GM20431 (cell line): ENCODE data around the gene MTR.

Experiments used
- in situ Hi-C: fragments of 300-500 bp; cut with MseI, MboI; formaldehyde crosslinking; loops from one replicate; pipeline ENCODE4 v1.15.0; 2020; ENCODE audit warnings: low sequenced_read_pairs; ENCODE audit not compliant: unreplicated experiment

The MTR gene

GRCh38 chr1:236930503-236930902 is 135.4 kb downstream of the MTR start:
- in situ Hi-C loops, result no loop called here

- in situ Hi-C loops, result no loop called here
Measured at GRCh38 chr1:236938760-236939159, 143.7 kb downstream of the MTR start.

- in situ Hi-C loops, result no loop called here
Measured at GRCh38 chr1:236942431-236942830, 147.3 kb downstream of the MTR start.

DNA sequence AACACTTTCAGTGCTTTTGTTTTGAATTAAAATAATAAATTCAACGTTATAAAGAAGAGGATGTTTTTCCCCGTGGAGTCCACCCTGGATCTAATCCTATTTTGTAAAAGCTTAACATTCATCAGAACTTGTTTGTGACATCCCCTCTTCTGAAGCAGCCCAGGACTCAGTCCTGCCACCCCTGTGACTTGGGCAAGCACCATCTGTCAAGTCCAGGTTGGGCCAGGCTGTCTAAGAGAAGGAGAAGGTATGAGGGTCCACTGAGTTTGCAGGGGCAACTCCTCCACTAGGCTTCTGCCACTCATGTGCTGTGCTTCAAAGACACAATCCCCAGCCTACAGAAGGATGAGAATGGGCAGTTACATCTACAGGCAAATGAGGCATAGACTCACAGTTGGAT is 149.5 kb downstream of the MTR start:
- in situ Hi-C loops, result no loop called here

- in situ Hi-C loops, result no loop called here
Measured at GRCh38 chr1:236945002-236945401, 149.9 kb downstream of the MTR start.

GRCh38 chr1:236947794-236948193 is 152.7 kb downstream of the MTR start:
- in situ Hi-C loops, result no loop called here

DNA sequence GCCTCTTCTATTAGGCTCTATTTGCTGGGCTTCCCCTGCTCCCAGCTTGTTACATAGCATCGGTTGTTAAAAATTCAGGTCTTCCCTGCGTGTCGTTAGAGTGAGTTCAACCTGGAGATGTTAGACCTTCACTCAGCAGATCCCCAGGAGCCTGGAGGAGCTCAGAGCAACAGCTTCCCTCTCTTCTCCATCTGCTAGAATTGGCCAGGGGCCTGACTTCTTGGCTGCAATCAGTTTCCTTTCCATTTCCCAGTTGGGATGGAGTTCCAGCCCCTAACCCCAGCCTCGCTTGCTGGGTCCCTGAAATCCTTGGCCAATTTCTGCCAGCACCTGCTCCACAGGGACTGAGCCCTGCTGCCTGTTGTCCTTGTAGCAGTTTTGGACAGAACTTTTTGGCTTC is 153.3 kb downstream of the MTR start:
- in situ Hi-C loops, result no loop called here

DNA sequence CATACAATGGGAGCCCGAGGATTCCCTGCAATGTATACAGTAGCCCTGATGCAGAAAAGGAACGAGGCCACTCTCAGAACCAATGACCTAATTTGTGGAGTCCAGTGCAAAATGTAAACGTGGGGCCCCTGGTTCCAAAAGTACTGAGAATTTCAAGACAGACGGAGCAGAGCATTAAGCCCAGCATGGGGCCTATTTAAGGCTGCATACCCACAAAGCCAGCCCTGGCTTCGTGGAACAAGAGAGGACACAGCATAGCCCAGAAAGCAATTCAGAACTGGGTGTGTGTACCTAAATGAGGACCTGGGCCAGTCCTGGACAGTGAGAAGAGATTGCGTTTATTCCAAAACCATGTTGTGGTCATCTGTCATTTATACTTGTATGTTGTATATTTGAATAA is 153.9 kb downstream of the MTR start:
- in situ Hi-C loops, result no loop called here

DNA sequence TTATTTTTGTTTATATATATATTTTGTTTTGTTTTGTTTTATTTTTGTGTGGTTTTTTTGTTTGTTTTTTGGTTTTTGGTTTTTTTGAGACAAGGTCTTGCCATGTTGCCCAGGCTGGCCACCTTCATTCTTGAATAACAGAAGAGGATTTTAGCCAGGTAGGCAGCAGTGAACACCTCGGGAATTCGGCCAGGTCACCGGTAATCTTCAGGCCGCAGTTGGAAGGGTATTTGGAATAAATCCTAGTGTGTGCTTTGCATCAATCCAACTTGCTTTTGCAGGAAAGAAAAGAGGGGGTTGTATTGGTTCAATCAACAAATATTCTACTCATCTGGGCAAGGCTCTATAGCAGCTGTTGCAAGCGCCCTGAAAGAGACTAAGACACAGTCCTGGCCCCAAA is 155.3 kb downstream of the MTR start:
- in situ Hi-C loops, result no loop called here

GRCh38 chr1:236951672-236952071 is 156.6 kb downstream of the MTR start:
- in situ Hi-C loops, result no loop called here

DNA sequence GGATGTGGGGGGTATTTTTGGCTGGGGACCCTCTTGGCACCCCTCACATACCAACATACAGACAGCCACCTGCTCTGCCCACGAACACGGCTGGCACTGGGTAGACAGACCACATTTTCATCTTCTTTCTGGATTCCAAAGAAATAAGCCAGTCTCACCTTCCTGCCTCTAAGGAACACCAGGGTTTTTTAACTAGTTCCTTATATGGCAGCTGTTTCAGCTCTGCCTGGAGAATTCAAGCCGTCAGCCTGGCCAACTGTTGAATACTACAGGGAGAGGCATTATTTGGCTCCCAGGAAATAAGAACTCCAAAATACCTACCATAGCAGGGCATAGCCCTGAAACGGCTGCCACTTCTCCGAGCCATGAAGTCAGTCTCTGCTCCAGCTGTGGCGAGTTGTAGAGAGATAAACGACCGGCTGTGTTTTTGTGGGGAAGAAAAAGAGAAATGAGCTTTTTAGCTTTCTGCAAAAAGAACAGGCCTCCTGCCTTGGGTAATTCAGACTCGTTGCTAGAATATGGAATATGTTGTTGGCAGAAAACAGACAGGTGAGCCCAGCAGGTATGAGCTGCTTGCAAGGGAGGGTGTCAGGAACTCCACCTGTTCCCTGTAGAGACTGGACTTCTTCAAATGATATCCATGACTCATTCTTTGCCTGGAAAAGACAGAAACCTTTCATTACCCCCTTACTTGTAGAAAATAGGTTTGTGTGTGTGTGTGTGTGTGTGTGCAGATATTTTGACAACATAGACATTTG is 157.3 kb downstream of the MTR start:
- in situ Hi-C loops, result no loop called here

DNA sequence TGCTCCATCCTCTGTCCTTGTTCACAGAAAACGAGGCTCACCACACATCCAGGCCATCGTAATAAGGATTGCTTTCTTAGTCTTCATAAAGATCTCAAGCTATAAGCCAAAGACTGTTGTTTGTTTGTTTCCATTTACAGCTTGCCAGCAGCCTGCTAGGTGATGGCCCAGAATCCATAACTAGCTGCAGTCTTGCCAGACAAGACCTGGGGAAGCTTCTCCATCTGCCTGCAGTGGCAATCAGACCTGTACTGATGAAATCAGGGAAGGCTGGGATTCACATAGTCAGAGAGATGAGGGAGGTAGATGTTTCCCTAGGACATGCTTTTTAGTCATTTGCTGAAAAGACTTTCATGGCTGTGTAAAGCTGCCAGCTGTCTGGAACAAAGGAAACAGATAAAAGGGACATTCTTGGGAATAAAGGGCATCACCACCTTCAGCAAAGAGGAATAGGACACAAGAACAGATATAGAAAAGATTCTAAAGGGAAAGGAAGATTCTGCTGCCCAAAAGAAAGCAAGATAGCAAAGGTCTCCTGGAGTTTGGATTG is 158.1 kb downstream of the MTR start:
- in situ Hi-C loops, result no loop called here
